ENCODE results near the gene GALM. TPM values are rescaled to one million over a fixed set of nuclear protein-coding genes. Genes with fewer than 3 reads are reported as not detected.

GALM gene
- total and polyA plus RNA-seq, 2 of the 13 experiments (the other 11 are each of a cell fraction or from before 2014, with no cell fraction given), result 65.5 to 90.0 TPM

- TF ChIP-seq SETDB1 (CRISPR knock-in tag; IDR thresholded peaks at IDR 0.05; ENCODE audit: borderline replicate concordance) (no peak), HMGXB4 (CRISPR knock-in tag; IDR thresholded peaks at IDR 0.05; ENCODE audit: borderline replicate concordance in 1 of 2, low read depth in 1 of 2) (no peak), ZNF609 (CRISPR knock-in tag; IDR thresholded peaks at IDR 0.05; ENCODE audit: borderline replicate concordance) (no peak), SOX6 (IDR thresholded peaks at IDR 0.05) (no peak), SOX6 (CRISPR knock-in tag; IDR thresholded peaks at IDR 0.05) (peak; percentile 83), LCORL (IDR thresholded peaks at IDR 0.05) (0 out of 2 replicates have a peak, but pooled peaks have one; percentile 4), LCORL (CRISPR knock-in tag; IDR thresholded peaks at IDR 0.05) (no peak), ZNF772 (CRISPR knock-in tag; IDR thresholded peaks at IDR 0.05) (no peak), ISL2 (CRISPR knock-in tag; IDR thresholded peaks at IDR 0.05) (peak; percentile 84; the same call in 1 of the 2 replicates), PCBP2 (optimal IDR thresholded peaks at IDR 0.05; ENCODE audit: low read depth, low read length, poor library complexity, severe bottlenecking) (no peak), ZNF720 (CRISPR knock-in tag; IDR thresholded peaks at IDR 0.05) (no peak), PAF1 (CRISPR knock-in tag; IDR thresholded peaks at IDR 0.05) (no peak), HOXA7 (CRISPR knock-in tag; IDR thresholded peaks at IDR 0.05) (no peak), ZFYVE20 (CRISPR knock-in tag; IDR thresholded peaks at IDR 0.05; ENCODE audit: borderline replicate concordance, low read depth) (no peak), ZNF878 (CRISPR knock-in tag; IDR thresholded peaks at IDR 0.05) (peak; percentile 62; the same call in 1 of the 2 replicates), THAP11 (CRISPR knock-in tag; IDR thresholded peaks at IDR 0.05) (peak; percentile 75), KAT8 (CRISPR knock-in tag; IDR thresholded peaks at IDR 0.05) (peak; percentile 71; the same call in 1 of the 2 replicates), ZNF331 (CRISPR knock-in tag; IDR thresholded peaks at IDR 0.05) (peak; percentile 74), SOX5 (CRISPR knock-in tag; IDR thresholded peaks at IDR 0.05; ENCODE audit: borderline replicate concordance) (no peak; the same call in 1 of the 2 replicates), NFKBIZ (CRISPR knock-in tag; IDR thresholded peaks at IDR 0.05) (peak; percentile 28; the same call in 1 of the 2 replicates), MIXL1 (CRISPR knock-in tag; IDR thresholded peaks at IDR 0.05) (peak; percentile 67; the same call in 1 of the 2 replicates)
- TF ChIP-seq, protein P1, sequence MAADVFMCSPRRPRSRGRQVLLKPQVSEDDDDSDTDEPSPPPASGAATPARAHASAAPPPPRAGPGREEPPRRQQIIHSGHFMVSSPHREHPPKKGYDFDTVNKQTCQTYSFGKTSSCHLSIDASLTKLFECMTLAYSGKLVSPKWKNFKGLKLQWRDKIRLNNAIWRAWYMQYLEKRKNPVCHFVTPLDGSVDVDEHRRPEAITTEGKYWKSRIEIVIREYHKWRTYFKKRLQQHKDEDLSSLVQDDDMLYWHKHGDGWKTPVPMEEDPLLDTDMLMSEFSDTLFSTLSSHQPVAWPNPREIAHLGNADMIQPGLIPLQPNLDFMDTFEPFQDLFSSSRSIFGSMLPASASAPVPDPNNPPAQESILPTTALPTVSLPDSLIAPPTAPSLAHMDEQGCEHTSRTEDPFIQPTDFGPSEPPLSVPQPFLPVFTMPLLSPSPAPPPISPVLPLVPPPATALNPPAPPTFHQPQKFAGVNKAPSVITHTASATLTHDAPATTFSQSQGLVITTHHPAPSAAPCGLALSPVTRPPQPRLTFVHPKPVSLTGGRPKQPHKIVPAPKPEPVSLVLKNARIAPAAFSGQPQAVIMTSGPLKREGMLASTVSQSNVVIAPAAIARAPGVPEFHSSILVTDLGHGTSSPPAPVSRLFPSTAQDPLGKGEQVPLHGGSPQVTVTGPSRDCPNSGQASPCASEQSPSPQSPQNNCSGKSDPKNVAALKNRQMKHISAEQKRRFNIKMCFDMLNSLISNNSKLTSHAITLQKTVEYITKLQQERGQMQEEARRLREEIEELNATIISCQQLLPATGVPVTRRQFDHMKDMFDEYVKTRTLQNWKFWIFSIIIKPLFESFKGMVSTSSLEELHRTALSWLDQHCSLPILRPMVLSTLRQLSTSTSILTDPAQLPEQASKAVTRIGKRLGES (CRISPR knock-in tag; IDR thresholded peaks at IDR 0.05; ENCODE audit: borderline replicate concordance), result peak; percentile 29; the same call in 1 of the 2 replicates
Measured at GRCh38 chr2:38685116-38685735, 19.3 kb downstream of the GALM start (continued).

Measured in HepG2 (cell line).